Measurements from ENCODE around the gene ZBTB1. TPM values are rescaled to one million over a fixed set of nuclear protein-coding genes. Genes with fewer than 3 reads are reported as not detected.

The ZBTB1 gene
- total and polyA plus RNA-seq, 9 of the 15 experiments (the other 6 are each of a cell fraction or from before 2014, with no cell fraction given): 2.3 to 16.5 (median 9.0) TPM

GRCh38 chr14:64478634-64479250, 25.8 kb upstream of the ZBTB1 start (continued):
- no peak for TF ChIP-seq ZNF407 (IDR thresholded peaks at IDR 0.05; ENCODE audit: low read depth)

GRCh38 chr14:64488590-64489099, 15.9 kb upstream of the ZBTB1 start:
- WGBS (ENCODE audit: insufficient coverage, low coverage, missing lambda C conversion rate): 65% methylated on average over 4 of the region's 5 CpGs
- POLR2A ChIA-PET: no interaction called here
- ATAC-seq: no peak
- Histone ChIP-seq H3K9ac (ENCODE audit: insufficient read depth in 1 of 2, low read depth in 2 of 2, low read length in 2 of 2) (no peak overlapping the region), H2AFZ (ENCODE audit: low read depth, low read length) (no peak overlapping the region), H3K9me1 (ENCODE audit: control insufficient read depth, insufficient read depth, low read length) (no peaks in the 10 kb centered on the region), H3K4me3 (no peak overlapping the region), H3K27ac (ENCODE audit: extremely low read depth, low read depth, low read length) (no peak overlapping the region), H4K20me1 (replicated peaks; ENCODE audit: control insufficient read depth, insufficient read depth, low read length) (no peaks in the 10 kb centered on the region), H3K4me1 (replicated peaks in 1 of 2; ENCODE audit: control insufficient read depth in 2 of 2, insufficient read depth in 2 of 2, low read length in 2 of 2) (no peaks in the 10 kb centered on the region), H3K9me3 (replicated peaks; ENCODE audit: control insufficient read depth, insufficient read depth, low read depth, low read length) (no peaks in the 10 kb centered on the region), H3K4me2 (ENCODE audit: insufficient read depth, low read length) (no peak overlapping the region), H3K36me3 (ENCODE audit: control insufficient read depth, insufficient read depth, low read length) (peaks cover 13% of the 10 kb centered on the region; the same call in 1 of the 3 replicates), H3K27me3 (ENCODE audit: control insufficient read depth in 2 of 2, insufficient read depth in 2 of 2, low read length in 2 of 2) (no peaks in the 10 kb centered on the region), H3K79me2 (ENCODE audit: control insufficient read depth, insufficient read depth, low read length) (no peaks in the 10 kb centered on the region)
- CTCF ChIA-PET (ENCODE audit: low intra/inter-chr PET ratio): no interaction called here
- TF ChIP-seq MCM3 (IDR thresholded peaks at IDR 0.05) (no peak), PPARD (CRISPR knock-in tag; IDR thresholded peaks at IDR 0.05) (no peak), TARDBP (IDR thresholded peaks at IDR 0.05) (no peak), TCF15 (CRISPR knock-in tag; IDR thresholded peaks at IDR 0.05) (no peak)
- in situ Hi-C loops (cut with MboI): no loop called here
- DNase-seq (ENCODE audit: extremely low read depth in 1 of 4, low spot score in 3 of 4): no peak
- BruUV-seq (replicated peaks): no TSS peak
- intact Hi-C loops (cut with micrococcal nuclease): no loop called here
- FAIRE-seq: no peak
